ENCODE measurements around the gene CXCL17. TPM values are rescaled to one million over a fixed set of nuclear protein-coding genes. Genes with fewer than 3 reads are reported as not detected.

The CXCL17 gene, protein sequence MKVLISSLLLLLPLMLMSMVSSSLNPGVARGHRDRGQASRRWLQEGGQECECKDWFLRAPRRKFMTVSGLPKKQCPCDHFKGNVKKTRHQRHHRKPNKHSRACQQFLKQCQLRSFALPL
- 0.10 to 0.13 TPM (median 0.10 TPM) in 3 of 5 replicates, not detected in the others for total RNA-seq (2022; extraction: Qiagen RNA extraction)

GRCh38 chr19:42442833-42443232 lies at the start of gene CXCL17:
Gene CXCL17 (minus strand): TSS chr19:42442946. CDS start chr19:42442832, 114 bp downstream.

GRCh38 chr19:42427313-42427712 lies 15.4 kb downstream of the CXCL17 start, which contains the start of gene LIPE:
Gene LIPE (minus strand): TSS chr19:42427388. CDS start chr19:42427149, 239 bp downstream.

GRCh38 chr19:42389899-42390298 lies 52.8 kb downstream of the CXCL17 start, which contains the start of gene CNFN:
Gene CNFN (minus strand): TSS chr19:42390297. CDS start chr19:42389037, 1,260 bp downstream.

Other genes starting within 250 kb of the CXCL17 start
- gene DEDD2, start 225.3 kb downstream of the CXCL17 start, total RNA-seq (2022; extraction: Qiagen RNA extraction), result 49.9 to 75.1 TPM (median 69.0 TPM) in 5 replicates
- gene ZNF526, start 222.6 kb downstream of the CXCL17 start, total RNA-seq (2022; extraction: Qiagen RNA extraction), result 18.6 to 21.0 TPM (median 20.2 TPM) in 5 replicates
- gene GSK3A, start 200.3 kb downstream of the CXCL17 start, total RNA-seq (2022; extraction: Qiagen RNA extraction), result 107 to 154 TPM (median 149 TPM) in 5 replicates
- gene ERF, start 187.8 kb downstream of the CXCL17 start, total RNA-seq (2022; extraction: Qiagen RNA extraction), result 103 to 127 TPM (median 117 TPM) in 5 replicates
- 41.0 to 51.7 TPM (median 50.3 TPM) in 5 replicates for gene CIC, start 173.7 kb downstream of the CXCL17 start, total RNA-seq (2022; extraction: Qiagen RNA extraction)
- 3.6 to 5.2 TPM (median 3.9 TPM) in 5 replicates for gene PRR19, start 140.8 kb downstream of the CXCL17 start, total RNA-seq (2022; extraction: Qiagen RNA extraction)
- gene PAFAH1B3, start 140.3 kb downstream of the CXCL17 start, total RNA-seq (2022; extraction: Qiagen RNA extraction), result 121 to 152 TPM (median 151 TPM) in 5 replicates
- 3.0 to 4.5 TPM (median 3.3 TPM) in 5 replicates for gene TMEM145, start 129.6 kb downstream of the CXCL17 start, total RNA-seq (2022; extraction: Qiagen RNA extraction)
- gene MEGF8, start 117.3 kb downstream of the CXCL17 start, total RNA-seq (2022; extraction: Qiagen RNA extraction), result 21.0 to 25.3 TPM (median 24.2 TPM) in 5 replicates
- gene CNFN, start 52.6 kb downstream of the CXCL17 start, total RNA-seq (2022; extraction: Qiagen RNA extraction), result 32.9 to 50.8 TPM (median 46.3 TPM) in 5 replicates
- gene LIPE, start 15.6 kb downstream of the CXCL17 start, total RNA-seq (2022; extraction: Qiagen RNA extraction), result 1.4 to 2.1 TPM (median 1.6 TPM) in 5 replicates
- gene CEACAM1, start 85.5 kb upstream of the CXCL17 start, total RNA-seq (2022; extraction: Qiagen RNA extraction), result 1.7 to 2.3 TPM (median 2.0 TPM) in 5 replicates
- not detected in 5 replicates for gene CEACAM8, start 152.0 kb upstream of the CXCL17 start, total RNA-seq (2022; extraction: Qiagen RNA extraction)